GM18520 (cell line): ENCODE data around the gene UBR1.
A peak's percentile ranks its signal among the peaks of the same experiment; 100 is the strongest.
"Not testable (repeated sequence)": the region's sequence is repeated elsewhere in the genome, so short reads cannot be mapped to it uniquely, and the experiment has no call there.

Experiments
- ATAC-seq: cut with Tn5 transposase; IDR thresholded peaks from one replicate; pipeline ENCODE4 v1.9.1; 2021; ENCODE audit not compliant: unreplicated experiment

UBR1 gene

DNA sequence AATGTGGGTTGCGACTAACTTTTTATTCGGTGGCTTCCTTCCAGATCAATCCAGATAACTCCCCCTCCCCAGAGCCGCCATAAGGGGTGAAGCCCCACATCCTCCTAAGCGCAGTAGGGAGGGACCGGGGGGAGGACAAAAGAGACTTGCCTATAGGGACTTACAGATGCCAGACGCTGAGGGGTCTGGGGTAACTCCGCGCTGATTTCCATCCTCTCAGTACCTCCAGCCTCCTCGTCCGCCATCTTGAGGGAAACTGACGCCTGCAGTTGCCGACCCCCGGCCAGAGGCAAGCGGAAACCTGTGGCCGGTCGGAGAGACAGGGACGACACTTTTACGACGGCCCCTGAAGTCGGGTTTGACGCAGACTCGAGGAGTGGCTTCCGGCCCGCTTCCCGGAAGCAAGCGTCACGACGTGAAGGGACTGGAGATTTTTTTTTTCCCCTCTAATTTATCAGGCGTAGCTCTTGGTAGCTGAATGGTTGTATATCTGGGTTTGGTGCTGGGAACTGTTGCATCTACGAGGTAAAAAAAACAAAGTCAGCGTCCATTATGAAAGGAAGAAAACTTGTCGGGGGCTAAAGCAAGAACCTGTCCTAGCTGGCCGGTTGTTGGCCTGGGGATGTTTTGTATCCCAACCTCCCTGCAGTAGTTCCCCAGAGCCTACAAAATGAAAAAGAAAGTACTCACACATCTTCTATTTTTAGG is at the start of gene UBR1:
Gene UBR1, minus strand, starts transcription at position 261 of the 708 bp plus-strand sequence. Its CDS starts 16 bp downstream, at position 245.
- peak; percentile 68 for ATAC-seq

DNA sequence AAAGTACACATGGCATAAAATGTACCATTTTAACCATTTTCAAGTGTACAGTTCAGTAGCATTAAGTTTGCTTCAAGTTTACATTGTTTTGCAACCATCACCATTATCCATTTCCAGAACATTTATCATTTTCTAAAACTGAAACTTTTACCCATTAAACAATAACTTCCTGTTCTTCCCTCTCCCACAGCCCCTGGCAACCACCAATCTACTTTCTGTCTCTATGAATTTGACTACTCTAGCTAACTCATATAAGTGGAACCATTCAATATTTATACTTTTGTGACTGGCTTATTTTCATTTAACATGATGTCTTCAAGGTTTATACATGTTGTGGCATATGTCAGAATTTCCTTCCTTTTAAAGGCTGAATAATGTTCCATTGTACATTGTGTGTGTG is 47.4 kb upstream of the UBR1 start:
- ATAC-seq = no peak

- ATAC-seq = no peak
Observed at GRCh38 chr15:43151688-43152087, 45.9 kb upstream of the UBR1 start.

- no peak for ATAC-seq
Observed at GRCh38 chr15:43150191-43150929, 44.5 kb upstream of the UBR1 start.

GRCh38 chr15:43146184-43146583 is 40.3 kb upstream of the UBR1 start:
- no peak for ATAC-seq

DNA sequence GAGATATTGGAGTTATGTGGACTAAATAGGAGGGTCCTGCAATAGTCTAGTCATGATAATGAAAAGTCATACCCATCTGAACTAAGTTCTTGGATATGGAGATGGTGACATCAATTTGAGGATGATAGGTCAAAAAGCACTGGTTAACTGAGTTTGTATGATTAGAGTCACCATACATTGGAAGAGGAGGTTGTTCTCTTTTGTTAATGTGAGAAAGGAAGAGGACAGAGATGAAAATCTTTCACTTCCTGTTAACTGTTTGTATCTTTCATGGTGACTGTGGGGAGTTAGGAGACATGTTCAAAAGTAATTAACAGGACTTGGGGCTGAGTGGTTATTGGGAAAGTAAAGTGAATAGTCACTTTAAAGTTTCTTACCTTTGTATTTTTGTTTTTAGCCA is 38.7 kb upstream of the UBR1 start:
- no peak for ATAC-seq

DNA sequence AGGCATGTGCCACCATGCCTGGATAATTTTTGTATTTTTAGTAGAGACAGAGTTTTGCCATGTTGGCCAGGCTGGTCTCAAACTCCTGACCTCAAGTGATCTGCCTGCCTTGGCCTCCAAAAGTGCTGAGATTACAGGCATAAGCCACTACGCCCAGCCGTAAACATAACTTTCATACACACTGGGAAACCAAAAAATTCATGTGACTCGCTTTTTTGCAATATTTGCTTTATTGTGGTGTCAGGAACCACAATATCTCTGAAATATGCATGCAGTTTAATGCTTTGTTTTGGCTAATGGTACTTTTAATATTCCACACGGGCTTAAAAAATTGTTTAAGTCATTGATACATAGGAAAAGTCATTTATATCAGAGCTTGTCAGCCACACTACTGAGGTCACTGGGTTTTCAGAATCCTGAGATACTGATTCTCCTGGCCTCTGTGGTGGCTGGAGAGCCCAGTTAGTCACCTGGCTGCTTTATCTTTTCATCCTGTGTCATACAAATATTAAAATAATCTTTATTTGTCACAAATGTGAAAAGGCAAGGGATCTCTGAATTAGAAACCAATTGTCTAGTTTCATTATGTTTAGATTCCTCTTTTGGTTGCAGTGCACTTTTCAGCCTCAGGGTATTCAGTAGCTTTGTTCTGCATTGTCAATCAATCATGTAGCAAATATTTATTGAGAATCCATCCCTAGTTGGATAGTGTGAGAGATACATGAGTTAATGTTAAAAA is 37.5 kb upstream of the UBR1 start:
- ATAC-seq = no peak

DNA sequence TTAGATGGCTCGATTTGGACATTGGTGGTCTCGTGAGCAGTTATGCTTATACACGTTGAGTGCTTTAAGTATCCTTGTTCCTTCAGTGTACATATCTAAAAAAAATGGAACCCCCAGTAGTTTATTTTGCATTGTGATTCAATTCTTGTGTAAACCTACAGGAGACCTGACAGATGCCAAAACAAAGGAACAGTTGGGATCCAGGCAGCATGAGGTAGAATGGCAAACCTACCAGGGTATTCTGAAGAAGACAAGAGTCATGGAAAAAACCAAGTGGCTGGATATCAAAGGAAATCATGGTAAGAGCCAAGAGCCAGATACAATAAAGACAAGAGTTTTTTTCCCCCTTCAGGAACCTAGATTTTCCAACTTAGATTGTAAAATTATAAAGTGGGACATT is 29.5 kb upstream of the UBR1 start:
- no peak for ATAC-seq

DNA sequence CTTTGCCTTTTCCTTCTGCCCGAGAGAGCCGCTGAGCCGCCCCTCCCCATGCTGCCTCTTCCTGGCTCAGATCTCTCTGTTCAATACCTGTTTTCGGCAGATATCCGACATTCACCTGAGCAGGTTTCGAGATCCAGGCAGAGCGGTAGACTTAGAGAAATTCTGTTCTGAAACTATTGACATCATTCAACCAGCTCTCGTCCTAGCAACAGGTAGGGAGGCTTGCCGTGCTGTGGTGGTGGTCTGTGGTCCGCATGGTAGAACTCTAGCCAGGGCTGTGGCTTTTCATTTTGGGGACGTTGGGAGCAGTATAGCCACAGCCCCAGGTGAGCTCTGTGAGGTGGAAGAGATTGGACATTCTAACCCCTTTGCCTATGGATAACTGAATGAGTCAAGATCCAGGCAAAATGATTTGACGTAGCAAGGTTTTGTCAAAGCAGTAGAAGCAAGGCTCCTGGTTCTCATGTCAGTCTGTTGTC is 28.4 kb upstream of the UBR1 start:
- ATAC-seq = peak; percentile 2

DNA sequence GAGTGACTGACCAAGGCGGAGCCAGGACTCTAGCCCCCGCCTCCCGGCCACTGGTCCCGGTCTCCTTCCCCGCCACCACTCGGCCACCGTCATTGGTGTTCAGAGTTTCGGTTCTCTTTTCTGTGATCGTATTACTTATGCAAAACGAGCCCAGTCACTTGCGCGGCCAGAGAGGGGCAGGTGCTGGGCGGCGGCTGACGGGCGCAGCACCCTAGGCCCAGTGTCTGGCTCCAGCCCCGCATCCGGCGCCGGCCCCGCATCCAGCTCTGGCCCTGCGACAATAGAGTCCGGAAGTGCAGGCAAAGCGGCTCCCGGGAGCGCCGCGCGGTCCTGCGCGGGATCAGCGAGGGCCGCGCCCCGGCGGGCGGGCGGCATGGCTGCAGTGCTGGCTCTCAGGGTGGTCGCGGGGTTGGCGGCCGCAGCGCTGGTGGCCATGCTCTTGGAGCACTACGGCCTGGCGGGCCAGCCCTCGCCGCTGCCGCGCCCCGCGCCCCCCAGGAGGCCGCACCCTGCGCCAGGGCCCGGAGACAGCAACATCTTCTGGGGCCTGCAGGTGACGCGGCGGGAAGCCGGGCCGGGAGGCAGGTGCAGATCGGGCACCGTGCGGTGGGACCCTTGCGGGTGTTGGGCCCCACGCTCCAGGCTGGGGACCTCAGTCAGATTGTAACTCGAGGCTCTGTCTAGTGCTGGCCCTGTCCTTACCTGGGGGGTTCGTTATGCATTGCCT is 27.8 kb upstream of the UBR1 start, which contains the start of gene TMEM62:
Gene TMEM62, plus strand, starts transcription at position 157 of the 727 bp plus-strand sequence. Its CDS starts 217 bp downstream, at position 374.
- peak; percentile 85 for ATAC-seq

DNA sequence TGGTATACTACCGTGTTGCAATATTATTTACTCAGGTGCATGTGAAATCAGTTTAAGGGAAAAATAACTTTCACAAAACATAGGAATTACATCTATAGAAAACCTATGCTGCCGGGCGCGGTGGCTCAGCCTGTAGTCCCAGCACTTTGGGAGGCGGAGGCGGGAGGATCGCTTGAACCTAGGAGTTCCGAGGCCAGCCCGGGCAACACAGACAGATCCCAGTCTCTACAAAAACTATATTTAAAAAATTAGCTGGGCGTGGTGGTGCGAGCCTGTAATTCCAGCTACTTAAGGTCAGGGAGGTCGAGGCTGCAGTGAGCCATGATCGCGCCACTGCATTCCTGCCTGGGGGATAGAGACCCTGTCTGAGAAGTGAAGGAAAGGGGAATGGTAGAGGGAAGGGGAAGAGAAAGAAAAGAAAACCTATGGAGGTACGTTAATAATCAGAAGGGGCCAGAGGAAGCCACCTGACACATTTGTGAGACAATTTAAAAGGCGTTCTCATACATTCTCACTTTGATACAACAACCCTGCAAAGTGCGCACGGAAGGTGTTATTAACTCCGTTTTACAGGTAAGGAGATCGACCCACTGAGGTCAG is 27.1 kb upstream of the UBR1 start:
- ATAC-seq = no peak

GRCh38 chr15:43128980-43129335 is 23.1 kb upstream of the UBR1 start:
- ATAC-seq = no peak

GRCh38 chr15:43128174-43128979 is 22.5 kb upstream of the UBR1 start:
- ATAC-seq = not testable (repeated sequence)

DNA sequence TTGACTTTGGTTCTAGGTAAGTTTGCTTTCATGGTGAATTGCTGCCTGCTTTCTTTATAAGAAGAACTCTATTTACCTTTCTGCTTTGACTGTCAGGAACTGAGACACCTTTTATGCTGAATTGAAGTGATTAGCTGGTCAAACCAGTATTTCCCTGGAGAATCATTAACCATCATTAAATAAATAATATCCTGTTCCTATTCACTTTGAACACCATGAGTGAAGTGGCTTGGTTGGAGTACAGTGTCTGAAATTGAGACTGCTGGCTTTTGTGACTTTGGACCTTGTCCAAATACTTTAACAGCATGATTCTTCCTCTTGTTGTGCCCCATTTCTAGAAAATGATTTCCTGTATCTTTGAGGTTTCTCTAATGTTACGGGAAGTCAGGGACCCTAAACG is 21.9 kb upstream of the UBR1 start:
- ATAC-seq = no peak

DNA sequence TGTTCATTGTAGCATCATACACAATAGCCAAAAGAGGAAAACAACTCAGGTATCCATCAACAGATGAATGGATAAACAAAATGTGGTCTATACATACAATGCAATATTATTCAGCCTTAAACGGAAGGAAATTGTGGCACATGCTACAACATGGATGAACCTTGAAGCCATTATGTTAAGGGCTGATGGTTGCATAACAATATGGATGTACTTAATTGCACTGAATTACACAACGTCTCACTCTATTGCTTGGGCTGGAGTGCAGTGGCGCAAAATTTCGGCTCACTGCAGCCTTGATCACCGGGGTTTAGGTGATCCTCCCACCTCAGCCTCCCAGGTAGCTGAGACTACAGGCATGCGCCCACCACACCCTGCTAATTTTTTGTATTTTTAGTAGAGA is 20.5 kb upstream of the UBR1 start:
- no peak for ATAC-seq

GRCh38 chr15:43125100-43125661 is 19.3 kb upstream of the UBR1 start:
- ATAC-seq = no peak

DNA sequence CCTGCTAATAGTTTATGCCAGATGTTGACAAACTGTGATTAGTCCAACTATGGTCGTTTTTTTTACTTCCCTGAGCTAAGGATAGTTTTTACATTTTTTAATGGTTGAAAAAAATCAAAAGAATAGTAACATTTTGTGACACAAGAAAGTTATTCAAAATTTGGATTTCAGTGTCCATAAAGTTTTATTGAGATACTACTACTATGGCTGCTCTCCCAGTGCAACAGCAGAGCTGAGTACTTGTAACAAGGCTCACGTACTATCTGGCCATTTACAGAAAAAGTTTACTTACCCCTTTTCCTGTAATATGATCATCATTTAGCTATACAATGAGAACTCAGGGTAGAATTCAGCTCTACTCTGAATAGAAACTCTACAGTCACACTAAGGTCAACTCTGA is 16.0 kb upstream of the UBR1 start:
- no peak for ATAC-seq

DNA sequence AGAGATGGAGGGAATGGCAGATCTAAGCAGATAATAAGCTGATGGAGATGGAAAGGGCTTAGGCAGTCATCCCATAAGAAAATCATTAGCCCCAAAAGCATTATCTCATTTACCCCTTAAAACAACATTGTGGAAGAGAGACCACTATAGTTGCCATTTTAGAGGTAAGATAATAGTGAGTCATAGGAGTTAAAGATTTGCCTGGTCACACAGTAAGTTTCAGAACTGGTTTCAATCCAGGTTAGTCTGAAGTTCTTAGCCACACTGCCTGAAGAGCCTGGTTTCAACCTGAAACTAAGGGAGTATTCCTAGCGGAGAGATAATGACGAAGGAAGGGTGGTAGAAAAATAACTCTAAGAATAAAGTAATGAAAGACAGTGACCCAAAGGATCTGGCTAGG is 13.0 kb upstream of the UBR1 start:
- peak; percentile 39 for ATAC-seq

DNA sequence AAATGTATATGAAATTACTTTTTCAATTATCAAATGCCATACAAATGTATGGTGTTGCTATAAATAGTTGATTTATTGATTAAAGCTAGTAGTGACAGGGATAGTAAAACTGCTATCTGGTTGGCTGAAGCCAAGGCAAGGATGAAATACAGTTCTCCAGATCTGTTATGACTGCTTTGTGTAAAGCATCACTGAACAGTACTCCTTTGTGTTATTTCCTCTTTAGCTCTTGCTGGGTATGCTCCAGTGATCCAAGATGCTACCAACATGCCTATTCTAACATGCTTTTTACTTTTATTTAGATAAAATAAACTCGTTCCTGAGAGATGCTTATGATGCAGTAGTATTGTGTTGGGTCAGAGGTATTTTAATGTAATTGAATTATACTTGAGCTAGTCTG is 12.4 kb upstream of the UBR1 start:
- ATAC-seq = no peak
